ENCODE measurements around the gene AGAP3.

Gene AGAP3

GRCh38 chr7:151122796-151123157 is 36.5 kb downstream of the AGAP3 start:
- in situ Hi-C loops (cut with HindIII; ENCODE audit: low sequenced_read_pairs) = no loop called here

DNA sequence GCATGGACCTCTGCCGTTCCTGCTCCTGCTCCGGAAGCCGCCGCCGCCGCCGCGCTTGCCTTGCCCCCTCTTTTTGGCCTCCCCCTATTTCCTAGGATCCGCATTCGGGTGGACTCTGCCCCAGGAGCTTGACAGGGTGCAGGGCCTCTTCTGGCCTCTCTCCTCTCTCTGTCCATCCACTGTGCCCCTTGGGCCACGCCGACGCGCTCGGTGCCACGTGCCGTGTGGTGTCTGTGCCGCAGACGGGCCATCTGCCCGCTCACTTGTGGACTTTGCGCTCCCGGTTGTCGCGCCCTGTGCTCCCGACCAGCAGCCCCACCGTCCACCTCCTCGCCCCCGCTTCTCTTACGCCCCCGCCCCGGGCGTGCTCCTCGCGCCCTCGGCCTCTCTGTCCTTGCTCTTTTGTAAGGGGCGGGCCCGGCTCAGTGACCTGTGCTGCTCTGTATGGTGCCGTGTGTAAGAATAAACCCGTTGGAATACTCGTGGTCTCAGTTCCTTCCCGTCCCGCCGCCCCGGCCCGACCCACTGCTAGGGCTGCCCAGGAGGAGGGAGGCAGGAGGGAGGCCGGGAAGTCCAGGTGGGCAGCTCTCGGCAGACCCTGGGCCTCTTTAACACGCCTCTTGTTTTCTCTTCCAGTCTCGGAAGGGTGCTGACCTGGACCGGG is 37.0 kb downstream of the AGAP3 start:
- in situ Hi-C loops (cut with HindIII; ENCODE audit: low sequenced_read_pairs) = no loop called here

DNA sequence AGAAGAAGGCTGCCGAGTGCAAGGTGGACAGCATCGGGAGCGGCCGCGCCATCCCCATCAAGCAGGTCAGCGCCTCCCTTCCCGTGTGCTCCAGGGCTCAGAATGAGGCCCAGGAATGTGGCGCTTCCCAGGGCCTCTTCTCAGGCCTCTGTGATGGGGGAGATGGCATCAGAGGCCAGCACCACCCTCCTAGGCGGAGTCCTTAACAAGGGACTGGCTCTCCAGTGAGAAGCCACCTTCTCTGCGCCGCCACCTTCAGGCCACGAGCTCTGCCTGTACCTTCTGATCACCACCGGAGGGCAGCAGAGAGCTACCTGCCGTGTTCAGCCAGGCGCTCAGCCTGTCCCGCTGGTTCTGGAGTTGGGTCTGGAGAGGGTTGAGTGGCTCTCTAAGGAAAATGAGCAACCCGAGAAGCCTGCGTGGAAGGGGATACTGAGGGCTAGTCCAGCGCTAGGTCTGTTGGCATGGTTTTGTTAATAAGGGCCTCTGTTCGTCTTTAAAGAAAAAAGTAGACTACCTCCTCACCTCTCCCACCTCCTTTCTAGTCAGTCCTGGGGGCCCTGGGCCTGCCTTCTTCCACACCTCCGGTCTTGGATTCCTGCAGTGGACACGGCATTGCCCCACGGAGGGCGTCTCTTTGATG is 37.7 kb downstream of the AGAP3 start:
- in situ Hi-C loops (cut with HindIII; ENCODE audit: low sequenced_read_pairs) = no loop called here

DNA sequence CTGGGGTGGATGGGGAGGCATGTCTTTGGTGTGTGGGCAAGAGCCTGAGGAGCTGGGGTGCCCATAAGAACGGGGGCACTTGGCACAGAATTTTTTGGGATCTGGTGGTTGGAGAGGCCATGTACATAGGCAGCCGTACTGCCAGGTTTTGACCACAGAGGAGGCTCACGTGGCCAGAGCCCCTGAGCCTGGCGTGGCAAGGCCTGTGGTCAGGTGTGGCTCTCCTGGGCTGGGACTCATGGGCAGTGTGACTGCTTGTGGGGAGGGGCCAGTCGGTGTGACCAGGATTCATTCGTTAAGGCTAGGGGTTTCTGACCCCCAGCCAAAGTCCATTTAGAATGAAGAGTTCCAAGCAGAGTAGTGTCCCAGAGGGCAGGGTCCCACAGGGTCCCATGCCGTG is 38.2 kb downstream of the AGAP3 start:
- in situ Hi-C loops (cut with HindIII; ENCODE audit: low sequenced_read_pairs) = no loop called here

GRCh38 chr7:151124899-151125399 is 38.7 kb downstream of the AGAP3 start:
- in situ Hi-C loops (cut with HindIII; ENCODE audit: low sequenced_read_pairs) = loop anchor here (25.0 kb wide), 1 partner anchor 187 kb away; no protein-coding TSS in a partner anchor

DNA sequence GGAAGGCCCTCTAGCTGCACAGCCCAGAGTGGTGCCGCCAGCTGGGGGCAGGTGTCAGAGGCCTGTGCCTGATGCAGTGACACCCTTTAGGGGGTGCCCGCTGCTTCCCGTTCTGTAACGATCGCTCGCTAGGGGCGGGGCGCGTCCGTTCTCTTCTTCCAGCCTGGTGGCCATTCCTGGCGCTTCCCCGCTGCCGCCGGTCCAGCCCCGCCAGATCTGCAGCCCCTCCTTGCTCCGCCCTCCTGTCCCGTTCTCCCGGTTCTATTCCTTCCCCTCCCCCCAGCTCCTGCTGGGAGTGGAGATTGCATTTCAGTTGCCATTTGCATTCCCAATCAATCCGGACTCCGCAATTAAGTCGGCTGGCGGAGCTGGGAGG is 39.2 kb downstream of the AGAP3 start:
- in situ Hi-C loops (cut with HindIII; ENCODE audit: low sequenced_read_pairs) = loop anchor here (25.0 kb wide), 1 partner anchor 187 kb away; no protein-coding TSS in a partner anchor

DNA sequence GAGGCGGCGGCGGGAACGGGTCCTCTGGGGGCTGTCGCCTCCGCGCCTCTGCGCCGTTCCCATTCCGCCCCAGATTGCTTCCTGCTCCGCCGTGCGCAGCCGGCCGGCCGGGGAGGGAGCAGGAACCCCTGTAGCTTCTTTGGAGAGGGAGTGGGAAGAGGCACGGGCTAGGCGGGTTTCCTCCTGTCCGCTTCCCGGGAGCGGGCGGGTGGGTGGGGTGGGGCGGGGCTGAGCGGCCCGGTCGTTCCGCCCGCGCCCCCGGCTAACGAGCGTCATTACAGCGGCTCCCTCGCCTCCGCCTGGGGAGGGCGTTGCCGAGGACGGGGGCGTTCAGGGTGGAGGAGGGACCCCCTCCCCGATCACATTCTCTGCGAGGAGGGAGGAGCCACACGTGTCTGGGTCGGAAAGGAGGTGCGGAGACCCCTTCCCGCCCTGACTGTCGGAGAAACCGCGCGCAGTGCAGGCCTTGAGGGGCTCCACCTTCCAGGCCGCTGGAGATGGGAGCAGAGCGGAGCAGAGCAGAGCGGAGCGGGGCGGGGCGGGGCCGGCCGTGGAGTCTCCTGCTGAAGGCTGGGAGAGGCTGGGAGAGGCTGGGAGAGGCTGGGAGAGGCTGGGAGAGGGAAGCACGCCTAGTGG is 39.7 kb downstream of the AGAP3 start:
- in situ Hi-C loops (cut with HindIII; ENCODE audit: low sequenced_read_pairs) = loop anchor here (25.0 kb wide), 1 partner anchor 186 kb away; no protein-coding TSS in a partner anchor

- in situ Hi-C loops (cut with HindIII; ENCODE audit: low sequenced_read_pairs) = loop anchor here (25.0 kb wide), 1 partner anchor 186 kb away; no protein-coding TSS in a partner anchor
Observed at GRCh38 chr7:151126491-151127137, 40.3 kb downstream of the AGAP3 start.

DNA sequence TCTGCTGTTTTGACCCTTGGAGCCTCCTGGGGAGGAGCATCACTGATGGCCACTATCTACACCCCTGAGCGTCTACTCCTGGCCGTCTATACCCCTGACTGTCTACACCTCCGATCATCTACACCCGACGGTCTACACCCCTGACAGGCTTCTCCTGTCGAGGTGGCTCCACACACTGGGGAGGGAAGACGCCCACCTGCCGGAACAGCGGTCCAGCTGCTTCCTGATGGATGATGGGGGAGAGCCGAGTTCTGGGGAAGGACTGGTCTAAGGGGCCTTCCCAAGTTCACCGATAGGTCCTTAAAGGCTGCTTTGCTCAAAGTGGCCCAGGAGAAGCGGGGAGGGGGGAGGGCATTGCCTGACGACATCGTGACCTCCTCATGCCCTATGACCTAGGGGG is 41.9 kb downstream of the AGAP3 start:
- in situ Hi-C loops (cut with HindIII; ENCODE audit: low sequenced_read_pairs) = loop anchor here (25.0 kb wide), 1 partner anchor 184 kb away; no protein-coding TSS in a partner anchor

DNA sequence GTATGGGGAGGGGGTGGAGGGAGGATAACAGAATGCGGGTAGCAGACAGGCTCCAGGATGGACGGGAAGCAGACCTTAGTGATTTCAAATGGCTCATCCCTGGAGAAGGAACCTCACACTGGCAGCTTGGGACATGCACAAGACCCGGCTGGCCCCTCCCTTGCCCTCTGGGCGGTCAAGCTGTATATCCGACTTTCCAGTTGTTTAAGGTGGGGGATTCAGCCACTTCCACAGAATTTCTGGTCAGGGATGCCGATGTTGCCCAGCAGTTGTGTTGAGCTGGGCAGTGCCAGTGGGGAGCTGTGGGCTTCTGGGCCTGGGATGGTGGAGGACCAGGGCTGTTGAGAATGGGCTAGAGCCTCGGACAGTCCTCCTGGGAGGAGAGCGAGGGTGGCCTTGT is 42.4 kb downstream of the AGAP3 start:
- in situ Hi-C loops (cut with HindIII; ENCODE audit: low sequenced_read_pairs) = loop anchor here (25.0 kb wide), 1 partner anchor 184 kb away; no protein-coding TSS in a partner anchor

GRCh38 chr7:151129117-151129959 is 43.1 kb downstream of the AGAP3 start:
- in situ Hi-C loops (cut with HindIII; ENCODE audit: low sequenced_read_pairs) = loop anchor here (25.0 kb wide), 1 partner anchor 183 kb away; no protein-coding TSS in a partner anchor

DNA sequence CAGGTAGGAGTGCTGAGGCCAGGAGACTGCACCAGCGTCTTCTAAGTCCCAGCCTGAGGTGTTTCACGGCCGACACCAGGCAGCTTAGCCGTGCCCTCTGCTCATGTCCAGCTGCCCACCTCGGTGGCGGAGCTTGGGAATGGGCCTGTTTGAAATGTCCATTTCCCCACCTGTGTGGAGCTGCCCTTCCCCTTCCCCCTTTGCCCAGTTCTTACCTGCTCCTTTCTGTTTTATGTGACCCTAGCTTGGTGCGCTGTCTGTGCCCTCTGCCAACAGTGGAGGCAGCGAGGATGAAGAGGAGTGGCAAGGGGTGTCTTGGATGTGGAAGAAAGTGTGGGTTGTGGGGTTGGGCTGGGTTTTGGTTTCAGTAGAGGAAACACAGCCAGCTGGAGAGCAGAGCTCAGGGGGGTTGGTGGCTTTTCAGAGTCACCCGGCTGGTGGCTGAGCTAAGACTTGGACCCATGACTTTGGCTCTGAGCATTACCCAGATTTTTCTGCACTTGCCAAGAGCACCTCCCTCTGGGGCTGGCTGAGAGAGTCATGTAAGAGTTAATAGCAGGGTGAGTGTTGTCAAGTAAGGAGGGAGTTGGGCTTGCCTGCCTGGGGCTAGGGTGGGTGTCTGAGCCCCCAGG is 43.8 kb downstream of the AGAP3 start:
- in situ Hi-C loops (cut with HindIII; ENCODE audit: low sequenced_read_pairs) = loop anchor here (25.0 kb wide), 1 partner anchor 182 kb away; no protein-coding TSS in a partner anchor

- in situ Hi-C loops (cut with HindIII; ENCODE audit: low sequenced_read_pairs) = loop anchor here (25.0 kb wide), 1 partner anchor 182 kb away; no protein-coding TSS in a partner anchor
Observed at GRCh38 chr7:151130741-151131157, 44.5 kb downstream of the AGAP3 start.

DNA sequence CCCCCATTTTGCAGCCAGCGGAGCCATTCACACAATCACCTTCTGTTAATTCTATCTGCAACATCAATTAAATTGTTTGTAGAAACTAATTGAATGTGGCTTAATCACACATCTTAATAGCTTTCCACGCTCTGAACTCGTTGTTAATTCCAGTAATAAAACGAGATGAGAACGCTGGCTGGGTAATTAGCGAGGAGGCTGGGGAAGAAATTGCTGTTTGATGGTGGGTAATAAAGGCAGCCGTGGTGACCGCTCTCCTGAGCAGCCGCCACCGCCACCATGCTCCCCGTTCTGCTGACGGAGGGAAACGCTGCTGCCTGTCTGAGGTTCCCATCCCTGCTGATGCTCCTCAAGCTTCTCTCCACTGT is 44.9 kb downstream of the AGAP3 start:
- in situ Hi-C loops (cut with HindIII; ENCODE audit: low sequenced_read_pairs) = loop anchor here (25.0 kb wide), 1 partner anchor 181 kb away; no protein-coding TSS in a partner anchor

DNA sequence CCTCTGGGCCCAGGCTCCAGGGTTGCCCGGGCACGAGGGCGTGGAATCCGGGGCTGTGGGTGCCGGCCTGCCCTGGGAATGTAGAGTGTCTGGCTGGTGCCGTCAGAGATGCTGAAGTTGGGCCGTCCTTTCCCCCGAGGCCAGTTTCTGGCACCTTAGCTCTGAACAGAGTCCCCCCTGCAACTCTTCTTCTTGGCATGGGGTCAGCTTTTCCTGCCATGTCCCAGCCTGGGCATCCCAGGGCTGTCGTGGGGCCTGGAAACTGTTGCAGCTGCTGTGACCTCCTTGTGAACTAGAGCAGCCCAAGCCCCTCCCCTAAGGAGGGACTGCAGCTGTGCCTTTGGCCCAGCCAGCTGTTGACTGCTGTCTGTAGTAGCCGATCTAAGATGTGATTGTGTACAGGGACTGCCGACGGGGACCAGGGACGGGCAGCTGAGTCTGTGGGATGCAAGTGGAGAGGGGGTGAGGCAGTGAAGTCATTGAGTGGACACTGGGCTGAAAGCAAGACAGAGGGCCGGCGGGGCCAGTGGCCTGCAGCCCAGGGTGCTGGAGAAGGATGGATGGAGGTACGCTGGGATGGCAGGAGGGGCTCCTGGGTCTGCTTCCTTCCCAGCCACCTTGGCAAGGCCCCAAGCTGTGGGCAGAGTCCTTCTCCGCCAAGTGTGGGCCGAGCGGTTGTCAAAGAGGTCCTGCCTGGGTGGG is 45.5 kb downstream of the AGAP3 start:
- in situ Hi-C loops (cut with HindIII; ENCODE audit: low sequenced_read_pairs) = loop anchor here (25.0 kb wide), 1 partner anchor 181 kb away; no protein-coding TSS in a partner anchor

DNA sequence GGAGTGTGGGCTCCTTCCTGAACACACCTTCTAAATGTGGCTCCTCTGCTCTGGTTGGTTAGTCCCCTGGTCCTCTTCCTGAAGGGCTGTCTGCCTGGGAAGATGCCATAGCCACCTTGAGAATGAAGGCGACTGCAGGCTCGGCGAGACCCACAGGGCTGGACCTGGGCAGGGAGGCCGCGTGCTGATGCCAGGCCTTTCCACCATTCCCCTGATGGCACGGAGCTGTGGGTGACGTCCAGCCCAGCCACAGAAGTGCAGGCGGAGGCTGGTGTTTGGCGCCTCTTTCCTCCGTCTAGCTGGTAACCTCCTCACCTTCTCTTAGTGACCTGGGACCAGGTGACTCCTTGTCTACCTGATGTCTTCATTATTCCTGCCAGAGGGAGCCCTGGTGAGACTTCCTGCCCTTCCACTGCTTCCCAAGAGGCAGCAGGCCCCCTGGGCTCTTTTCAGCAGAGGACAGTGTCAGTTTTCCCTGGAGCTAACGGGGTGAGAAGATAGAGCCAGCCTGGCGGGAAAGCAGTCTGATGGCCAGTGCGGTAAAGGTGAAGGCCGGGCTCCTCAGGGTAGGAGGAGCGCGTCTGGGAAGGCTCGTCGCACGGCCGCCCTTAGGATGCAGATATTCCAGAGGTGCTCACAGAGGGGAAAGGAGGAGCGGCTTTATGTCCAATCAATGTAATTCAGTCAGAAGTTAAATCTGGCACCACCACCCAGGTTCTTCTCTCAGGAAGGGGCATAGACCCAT is 46.4 kb downstream of the AGAP3 start:
- in situ Hi-C loops (cut with HindIII; ENCODE audit: low sequenced_read_pairs) = loop anchor here (25.0 kb wide), 1 partner anchor 180 kb away; no protein-coding TSS in a partner anchor

DNA sequence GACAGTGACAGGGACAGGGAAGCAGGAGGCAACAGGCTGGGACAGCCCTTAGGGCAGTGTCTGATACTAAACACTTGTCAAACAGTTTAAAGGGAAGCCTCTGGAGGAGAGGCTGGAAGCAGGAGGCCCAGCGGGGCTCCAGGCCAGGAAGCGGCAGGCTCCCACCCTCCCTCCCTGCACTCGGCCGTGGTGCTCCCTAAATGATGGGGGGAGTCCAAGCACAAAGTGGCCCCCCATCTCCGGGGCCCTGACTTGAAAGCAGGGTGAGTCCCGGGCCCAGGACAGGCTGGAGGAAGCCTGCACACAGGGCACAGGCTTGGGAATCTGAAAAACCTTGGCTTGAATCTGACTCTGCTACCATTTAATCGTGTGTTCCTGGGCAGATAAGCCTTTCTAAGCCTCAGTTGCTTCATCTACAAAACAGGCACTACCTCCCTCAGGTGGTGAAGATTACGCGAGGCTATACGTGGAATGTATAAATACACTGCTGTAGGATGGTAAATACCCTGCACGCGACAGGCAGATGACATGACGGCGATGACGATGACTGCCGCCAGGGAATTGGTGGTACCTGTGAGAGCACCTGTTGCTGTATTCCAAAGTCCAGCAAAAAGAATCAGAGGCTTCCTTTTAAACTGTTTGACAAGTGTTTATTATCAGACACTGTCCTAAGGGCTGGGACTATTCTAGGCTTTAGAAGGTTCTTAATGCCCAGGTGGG is 47.2 kb downstream of the AGAP3 start:
- in situ Hi-C loops (cut with HindIII; ENCODE audit: low sequenced_read_pairs) = loop anchor here (25.0 kb wide), 1 partner anchor 179 kb away; no protein-coding TSS in a partner anchor
